GM12873 (cell line): ENCODE measurements around the gene MAGOH.

Source experiments
- CTCF ChIP-seq: IDR thresholded peaks from 2 replicates; pipeline ENCODE4 v1.5.1; 2012; ENCODE audit warnings: low read depth, mild to moderate bottlenecking, moderate library complexity, low read length, control low read depth; ENCODE audit not compliant: insufficient read depth; ENCODE audit errors: missing control alignments

The MAGOH gene

DNA sequence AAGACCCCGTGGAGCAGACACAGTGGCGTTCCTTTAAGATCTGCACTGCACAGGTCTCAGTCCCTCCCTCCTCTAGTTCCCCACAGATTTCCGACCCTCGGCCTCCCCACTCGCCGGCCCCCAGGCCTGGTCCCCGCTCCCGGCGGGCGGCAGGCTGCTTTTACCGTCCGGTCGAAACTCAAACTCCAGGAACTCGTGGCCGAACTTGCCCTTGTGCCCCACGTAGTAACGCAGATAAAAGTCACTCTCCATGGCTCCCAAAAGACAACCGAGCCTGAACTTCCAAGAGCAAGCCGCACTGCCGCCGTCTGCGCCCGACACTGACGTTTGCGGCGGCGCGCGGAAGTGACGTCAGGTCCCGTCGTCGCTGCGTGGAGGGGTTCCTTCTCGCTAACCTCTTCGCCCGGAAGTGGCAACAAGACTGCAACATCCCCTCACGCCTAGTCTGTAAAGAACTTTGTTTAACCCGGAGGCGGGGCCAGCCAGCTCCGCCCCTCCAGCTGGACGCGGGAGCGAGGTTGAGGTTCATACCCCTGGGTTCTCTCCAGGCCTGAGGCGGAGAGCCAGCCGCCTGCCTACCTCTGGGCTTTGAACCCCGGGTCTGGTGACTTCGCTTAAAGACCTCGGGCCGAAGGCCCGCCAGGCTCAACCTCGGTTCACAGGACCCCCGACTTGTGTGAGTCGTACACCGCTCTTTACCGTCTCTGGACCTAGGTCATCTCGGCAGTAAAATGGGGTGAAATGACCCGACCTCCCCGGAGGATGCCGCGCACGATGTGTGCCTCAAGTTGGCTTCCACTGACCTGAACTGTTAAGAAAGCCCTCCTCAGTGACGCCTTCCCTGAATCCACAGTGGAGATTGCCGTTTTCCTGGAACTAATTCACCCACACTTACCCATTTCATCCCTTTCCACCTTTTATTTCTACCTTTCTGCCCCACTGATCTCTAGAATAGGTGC, at the start of gene MAGOH:
TSS of gene MAGOH (minus strand) at position 322 of the 959 bp plus-strand sequence. CDS start at position 252, 70 bp downstream.
- no peak for TF ChIP-seq CTCF

GRCh38 chr1:53286955-53287354, 48.6 kb upstream of the MAGOH start:
- no peak for TF ChIP-seq CTCF

DNA sequence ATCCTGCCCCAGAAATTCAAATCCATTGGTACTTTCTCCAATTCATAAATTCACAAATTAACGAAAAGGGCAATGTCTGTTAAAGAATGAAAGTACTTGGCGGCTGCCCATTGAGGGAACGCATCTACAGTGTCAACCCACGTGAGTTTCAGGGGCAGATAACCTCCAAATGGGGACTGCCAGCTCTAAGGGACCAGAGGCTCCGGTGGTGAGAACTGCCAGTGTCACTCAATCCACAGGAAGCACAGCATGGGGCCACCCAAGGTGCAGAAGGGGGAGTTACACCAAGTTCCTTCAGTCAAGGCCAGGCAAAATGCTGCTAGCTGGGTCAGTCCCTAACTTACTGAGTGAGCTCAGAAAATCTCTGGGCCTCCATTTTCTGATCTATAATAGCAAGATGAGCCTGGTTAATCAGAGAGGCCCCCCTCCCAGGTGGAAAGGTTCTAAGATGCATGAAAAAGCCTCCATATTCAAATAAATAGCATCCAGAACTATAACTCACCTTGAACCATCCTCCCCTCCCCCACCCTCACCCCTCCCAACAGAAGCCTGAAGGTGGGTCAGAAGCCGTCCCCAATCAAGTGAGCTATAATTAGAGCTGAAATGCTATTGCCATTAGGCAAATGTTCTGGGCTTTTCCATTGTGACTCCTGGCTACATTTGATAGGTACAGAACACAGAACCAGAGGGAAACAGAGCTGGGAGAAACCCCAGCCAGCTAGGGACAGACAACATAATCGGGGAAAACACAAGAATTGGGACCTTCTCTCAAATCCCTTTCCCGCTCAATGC, 47.8 kb upstream of the MAGOH start:
- TF ChIP-seq CTCF = no peak

DNA sequence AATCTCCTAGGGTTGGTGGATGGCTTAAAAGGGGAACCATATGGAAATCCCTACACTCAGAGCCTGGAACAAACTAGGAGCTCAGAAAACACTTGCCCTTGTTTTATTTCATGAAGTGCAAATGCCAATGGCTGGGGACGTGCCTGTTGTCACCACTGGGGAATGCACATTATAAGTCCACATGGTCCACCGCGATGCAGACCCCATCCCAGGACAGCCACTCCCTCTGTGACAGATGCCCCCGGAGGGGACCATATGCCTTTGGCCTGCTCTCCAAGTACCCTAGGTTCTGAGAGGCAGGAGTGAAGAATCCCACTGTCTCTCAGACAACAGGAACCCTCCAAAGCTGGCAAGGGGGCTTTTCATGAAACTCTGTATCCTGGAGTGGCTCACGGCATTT, 47.2 kb upstream of the MAGOH start:
- no peak for TF ChIP-seq CTCF

DNA sequence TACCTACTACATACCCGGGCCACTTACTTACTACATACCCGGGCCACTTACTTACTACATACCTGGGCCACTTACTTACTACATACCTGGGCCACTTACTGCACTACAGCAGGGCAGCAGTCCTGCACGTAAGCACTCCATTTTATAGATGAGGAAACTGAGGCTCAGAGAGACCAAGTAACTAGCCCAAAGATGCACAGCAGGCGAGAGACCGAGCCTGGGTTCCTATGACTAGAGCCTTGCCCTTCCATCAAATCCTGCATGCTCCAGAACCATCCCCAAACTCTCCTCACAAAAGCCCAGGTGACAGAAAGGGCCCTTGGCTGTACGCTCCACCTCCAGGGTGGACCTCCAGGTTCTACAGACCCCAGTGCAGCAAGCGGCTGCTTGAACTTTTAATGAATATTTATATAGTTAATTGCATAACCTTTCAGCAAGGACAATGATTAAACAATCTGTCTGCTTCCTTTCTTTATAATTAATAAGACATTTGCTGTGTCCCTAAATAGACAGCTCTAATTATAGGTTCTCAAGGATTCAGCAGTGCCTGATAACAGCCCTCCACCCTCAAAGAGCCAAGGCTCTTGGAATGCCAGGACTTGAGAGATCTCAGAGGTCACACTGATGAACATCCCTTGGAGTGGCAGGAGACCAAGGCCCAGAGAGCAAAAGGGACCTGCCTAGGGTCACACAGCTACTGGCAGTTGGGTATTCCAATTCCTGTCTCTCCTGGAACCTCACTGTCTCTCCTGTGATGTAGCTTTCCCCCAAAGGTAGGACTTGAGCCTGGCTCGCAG, 46.1 kb upstream of the MAGOH start:
- TF ChIP-seq CTCF = no peak

GRCh38 chr1:53281133-53281532, 42.8 kb upstream of the MAGOH start:
- TF ChIP-seq CTCF = no peak

GRCh38 chr1:53280496-53280895, 42.2 kb upstream of the MAGOH start:
- no peak for TF ChIP-seq CTCF
